ENCODE data around the gene HLA-DRA.
"Not testable (repeated sequence)": the region's sequence is repeated elsewhere in the genome, so short reads cannot be mapped to it uniquely, and the experiment has no call there.

HLA-DRA gene

DNA sequence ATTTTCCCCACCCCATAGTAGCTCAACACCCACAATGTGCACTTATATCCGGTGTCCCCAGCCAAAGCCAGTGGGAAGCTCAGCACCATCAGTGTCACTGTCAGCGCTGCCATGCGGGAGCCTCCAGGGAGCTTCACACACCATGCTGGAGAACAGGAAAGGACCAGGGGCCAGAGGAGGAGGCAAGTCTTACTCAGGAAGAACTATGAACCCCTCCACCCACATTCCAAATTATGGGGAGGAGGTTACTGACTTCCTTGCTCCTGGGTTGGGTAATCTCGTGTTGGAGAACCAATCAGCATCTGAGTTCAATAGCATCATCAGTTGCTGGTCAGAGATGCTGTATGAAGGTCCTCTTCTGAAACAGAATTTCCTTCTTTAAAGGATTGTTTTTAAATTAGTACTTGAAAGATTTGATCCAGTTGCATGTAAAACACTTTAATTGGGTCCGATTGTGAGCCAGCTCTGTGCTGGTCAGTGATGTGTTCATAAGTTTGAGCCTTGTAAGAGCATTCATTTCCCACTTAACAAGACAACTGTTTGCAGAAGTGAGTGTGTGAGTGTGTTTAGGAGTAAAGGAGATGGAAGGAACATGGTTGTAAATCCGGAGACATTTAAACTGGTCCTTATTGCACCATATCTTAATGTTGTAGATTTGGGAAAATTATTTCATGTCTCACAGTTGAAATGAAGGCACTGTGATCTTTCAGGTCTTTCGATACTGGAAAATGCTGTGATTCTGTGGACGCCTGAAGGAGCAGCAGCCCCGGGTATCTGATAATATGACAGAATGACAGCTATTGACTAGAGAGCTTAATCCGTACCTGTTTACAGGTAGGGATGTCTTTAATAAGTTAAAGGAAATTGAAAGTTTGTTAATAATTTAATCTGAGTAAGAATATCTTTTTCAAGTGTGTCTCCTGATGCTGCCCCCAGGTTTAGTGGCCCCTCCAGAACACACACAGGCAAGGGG, 34.0 kb downstream of the HLA-DRA start:
- DNase-seq (ENCODE audit: low read depth in 2 of 2, low spot score in 1 of 2) = not testable (repeated sequence)

GRCh38 chr6:32475392-32476206, 35.9 kb downstream of the HLA-DRA start:
- no peak for DNase-seq (ENCODE audit: low read depth in 2 of 2, low spot score in 1 of 2)

- DNase-seq (ENCODE audit: low read depth in 2 of 2, low spot score in 1 of 2) = no peak
These were observed 44.4 kb downstream of the HLA-DRA start for GRCh38 chr6:32483968-32484613.

- no peak for DNase-seq (ENCODE audit: low read depth in 2 of 2, low spot score in 1 of 2)
These were observed 44.9 kb downstream of the HLA-DRA start for GRCh38 chr6:32484614-32484998.

DNA sequence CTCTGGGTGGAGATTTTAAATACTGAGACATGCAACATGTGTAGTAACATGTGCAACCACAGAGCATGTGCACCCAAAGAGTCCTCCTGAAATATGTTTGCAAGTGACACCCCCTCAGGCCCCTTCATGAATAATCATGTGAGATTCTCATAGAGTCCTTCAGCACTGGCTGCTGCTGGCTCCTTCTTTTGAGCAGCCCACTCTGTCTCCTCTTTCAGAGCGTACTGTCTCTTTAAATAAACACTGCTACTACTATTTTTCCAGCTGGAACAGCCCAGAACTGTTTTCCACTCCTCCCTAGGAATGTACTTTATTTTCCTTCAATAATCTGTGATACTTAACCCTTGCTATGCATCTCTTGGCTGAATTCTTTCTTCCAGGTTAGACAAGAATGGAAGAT, 48.4 kb downstream of the HLA-DRA start:
- DNase-seq (ENCODE audit: low read depth in 2 of 2, low spot score in 1 of 2) = no peak

GRCh38 chr6:32491700-32492099, 52.0 kb downstream of the HLA-DRA start:
- no peak for DNase-seq (ENCODE audit: low read depth in 2 of 2, low spot score in 1 of 2)

DNA sequence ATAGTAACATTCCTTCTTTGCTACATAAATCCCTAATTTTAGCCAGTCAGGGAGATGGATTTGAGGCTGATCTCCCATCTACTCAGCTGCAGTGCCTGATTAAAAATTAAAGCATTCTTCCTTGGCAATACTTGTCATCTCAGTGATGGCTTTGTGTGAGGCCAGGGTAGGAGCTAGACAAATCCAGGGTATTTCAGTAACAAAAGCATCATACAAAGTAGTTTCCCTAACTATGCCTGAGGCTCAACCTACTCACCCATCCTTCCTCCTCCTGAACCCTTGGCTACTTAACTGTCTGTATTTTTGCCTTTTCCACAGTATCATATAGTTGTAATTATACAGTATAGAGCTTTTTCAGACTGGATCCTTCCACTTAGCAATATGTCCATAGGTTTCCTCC, 52.7 kb downstream of the HLA-DRA start:
- DNase-seq (ENCODE audit: low read depth in 2 of 2, low spot score in 1 of 2) = no peak
